HG03342 (cell line): Measurements from ENCODE around the gene TNIP1.

Source experiments
- ATAC-seq: cut with Tn5 transposase; IDR thresholded peaks from one replicate; pipeline ENCODE4 v1.9.1; 2021; ENCODE audit warnings: mild to moderate bottlenecking, moderate library complexity; ENCODE audit not compliant: unreplicated experiment

The TNIP1 gene

DNA sequence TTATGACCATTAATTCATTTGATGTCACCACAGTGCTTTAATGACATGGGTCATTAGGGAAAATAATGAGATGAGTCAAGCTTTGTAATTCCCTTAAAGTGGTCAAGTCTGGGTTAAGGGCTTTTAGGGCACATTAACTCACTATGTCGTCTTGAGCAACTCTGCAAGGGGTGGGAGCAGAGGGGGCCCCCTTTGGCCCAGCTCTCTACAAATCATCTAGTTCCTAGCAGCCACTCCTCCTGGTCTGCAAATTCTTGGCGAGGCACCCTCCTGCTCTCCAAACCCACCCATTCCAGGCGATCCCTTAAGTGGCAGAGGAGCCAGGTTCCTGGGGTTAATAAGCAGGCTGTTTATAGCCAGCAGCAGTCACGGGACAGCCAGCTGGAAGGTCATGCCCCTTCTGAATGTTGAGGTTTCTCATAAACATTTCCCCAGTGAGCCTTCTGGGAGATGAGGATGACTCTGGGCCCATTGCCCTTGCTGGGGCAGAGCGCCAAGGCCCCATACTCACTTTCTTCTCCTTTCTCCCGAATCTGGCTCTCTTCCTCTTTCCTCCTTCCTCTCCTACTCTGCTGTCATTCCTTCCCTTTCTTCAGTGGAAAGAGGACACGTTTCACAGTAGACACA is 74.8 kb downstream of the TNIP1 start:
- ATAC-seq: no peak

GRCh38 chr5:151005187-151005949 is 75.5 kb downstream of the TNIP1 start:
- ATAC-seq: no peak

- no peak for ATAC-seq
These were observed 76.3 kb downstream of the TNIP1 start for GRCh38 chr5:151004499-151004898.

GRCh38 chr5:151003503-151003860 is 77.4 kb downstream of the TNIP1 start:
- no peak for ATAC-seq

DNA sequence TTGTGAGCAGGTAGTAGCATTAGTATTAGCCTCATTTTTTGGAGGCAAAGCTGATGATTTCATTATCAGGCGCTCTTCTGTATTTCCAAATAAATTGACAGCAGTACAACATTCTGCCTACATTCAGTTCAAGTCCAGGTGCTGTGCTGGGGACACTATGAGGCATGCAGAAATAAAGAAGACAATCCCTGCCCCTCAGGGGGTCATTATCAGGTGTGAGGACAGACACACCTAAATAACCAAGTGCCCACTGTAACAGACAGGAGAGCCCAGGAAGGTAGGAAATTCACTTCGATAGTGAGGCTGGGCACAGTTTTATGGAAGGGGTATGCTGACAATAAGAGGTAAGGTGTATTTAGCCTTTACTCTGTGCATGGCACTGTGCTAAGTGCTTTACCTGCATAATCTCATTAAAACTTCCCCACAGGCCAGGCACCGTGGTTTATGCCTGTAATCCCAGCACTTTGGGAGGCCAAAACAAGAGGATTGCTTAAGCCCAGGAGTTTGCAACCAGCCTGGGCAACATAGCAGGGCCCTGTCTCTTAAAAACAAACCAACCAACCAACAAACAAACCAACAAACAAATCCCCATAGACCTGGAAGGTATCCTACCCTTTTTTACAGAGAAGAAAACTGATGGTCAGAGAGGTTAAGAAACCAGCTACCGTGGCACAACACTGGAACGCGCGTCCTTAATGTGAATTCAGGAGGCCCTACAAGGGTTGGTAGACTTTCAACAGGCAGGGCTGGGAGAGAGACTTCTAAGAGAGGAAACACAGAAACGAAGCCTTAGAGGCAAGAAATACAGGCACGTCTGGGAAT is 77.9 kb downstream of the TNIP1 start:
- no peak for ATAC-seq

GRCh38 chr5:151002250-151002649 is 78.6 kb downstream of the TNIP1 start:
- ATAC-seq: no peak

- ATAC-seq: no peak
These were observed 79.4 kb downstream of the TNIP1 start for GRCh38 chr5:151001436-151001835.

GRCh38 chr5:150999704-151000442 is 81.0 kb downstream of the TNIP1 start:
- no peak for ATAC-seq

DNA sequence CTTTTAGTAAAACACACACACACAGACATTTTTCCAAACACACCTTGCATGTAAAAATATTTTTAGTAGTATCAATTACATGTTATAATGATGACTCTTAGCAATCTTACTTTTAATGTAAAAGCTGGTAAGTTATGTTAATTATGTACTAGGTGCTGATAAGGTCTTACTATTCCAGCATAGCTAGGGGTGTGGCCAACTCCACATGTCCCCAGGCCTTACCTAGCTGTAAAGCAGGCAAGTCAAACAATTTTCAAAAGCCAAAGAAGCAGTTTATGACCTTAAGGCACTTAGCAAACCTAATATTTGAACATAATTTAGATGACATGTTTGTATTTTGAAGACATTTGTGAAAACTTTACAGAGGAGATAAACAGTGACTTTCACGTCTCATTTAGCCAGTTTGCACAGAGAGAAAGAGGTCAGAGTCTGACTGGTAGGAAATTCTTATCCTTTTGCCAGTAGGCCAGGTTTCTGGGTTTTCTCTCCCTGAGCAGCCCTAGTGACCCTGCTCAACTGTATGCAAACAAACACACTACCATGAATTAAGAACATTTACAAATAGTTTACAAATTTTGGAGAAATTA is 86.9 kb downstream of the TNIP1 start:
- no peak for ATAC-seq

- ATAC-seq: no peak
These were observed 87.4 kb downstream of the TNIP1 start for GRCh38 chr5:150993422-150993821.

DNA sequence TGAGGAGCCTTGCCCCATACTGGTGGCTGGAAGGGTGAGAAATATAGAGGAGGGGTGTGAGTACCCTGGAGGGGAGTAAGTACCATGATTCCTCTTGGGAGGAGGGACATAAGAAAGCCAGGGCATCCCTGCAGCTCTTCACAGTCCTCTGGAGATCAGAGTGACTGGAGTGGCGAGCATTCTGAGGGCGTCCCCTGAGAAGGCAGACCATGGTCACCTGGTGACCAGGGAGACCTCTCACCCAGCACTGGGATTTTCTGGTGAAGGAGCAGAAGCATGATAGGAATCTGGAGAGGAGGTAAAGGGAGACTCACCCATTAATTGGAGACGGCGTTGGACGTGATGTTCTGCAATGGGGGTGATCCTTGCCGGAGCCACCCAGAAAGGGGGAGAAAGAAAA is 88.1 kb downstream of the TNIP1 start:
- no peak for ATAC-seq

DNA sequence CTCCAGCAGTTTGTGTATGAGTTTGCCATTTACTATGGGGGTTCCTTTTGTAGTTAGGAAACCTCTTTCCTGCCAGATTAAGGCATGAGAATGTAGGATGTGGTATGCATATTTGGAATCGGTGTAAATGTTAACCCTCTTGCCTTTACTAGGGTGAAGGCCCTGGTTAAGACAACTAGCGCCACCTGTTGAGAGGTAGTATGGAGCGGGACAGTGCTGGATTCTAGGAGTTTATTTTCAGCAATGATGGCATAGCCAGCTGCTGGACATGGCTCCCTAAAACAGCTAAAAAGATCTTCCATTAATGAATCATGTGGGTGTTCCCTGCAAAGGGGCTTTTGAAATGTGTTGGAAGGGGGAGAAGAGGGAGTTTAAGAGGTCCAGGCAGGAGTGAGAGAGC is 91.1 kb downstream of the TNIP1 start:
- no peak for ATAC-seq

GRCh38 chr5:150987746-150988145 is 93.1 kb downstream of the TNIP1 start:
- no peak for ATAC-seq
